ENCODE measurements around the gene TRPV5. TPM values are rescaled to one million over a fixed set of nuclear protein-coding genes. Genes with fewer than 3 reads are reported as not detected.

TRPV5 gene
- total and polyA plus RNA-seq, 2 experiments from 2014 or later: not detected

DNA sequence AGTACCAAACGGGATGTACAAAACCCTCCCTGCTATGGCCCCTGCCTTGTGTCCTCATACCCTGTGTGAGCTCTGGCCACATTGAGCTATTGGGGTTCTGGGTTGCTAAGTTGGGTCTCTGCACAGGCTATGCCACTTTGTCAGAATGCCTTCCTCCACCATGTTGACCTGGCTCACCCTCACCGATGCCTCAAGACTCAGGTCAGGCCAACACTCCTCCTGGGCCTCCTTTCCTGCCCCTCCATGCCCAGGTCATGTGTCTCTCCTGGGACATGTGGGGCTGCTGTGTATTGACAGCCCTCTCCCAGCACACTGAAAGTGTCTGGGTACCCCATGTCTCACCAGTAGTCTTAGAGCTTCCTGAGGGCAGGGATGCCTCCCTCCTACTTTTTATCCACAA is 14.6 kb downstream of the TRPV5 start:
- TF ChIP-seq, protein P1, sequence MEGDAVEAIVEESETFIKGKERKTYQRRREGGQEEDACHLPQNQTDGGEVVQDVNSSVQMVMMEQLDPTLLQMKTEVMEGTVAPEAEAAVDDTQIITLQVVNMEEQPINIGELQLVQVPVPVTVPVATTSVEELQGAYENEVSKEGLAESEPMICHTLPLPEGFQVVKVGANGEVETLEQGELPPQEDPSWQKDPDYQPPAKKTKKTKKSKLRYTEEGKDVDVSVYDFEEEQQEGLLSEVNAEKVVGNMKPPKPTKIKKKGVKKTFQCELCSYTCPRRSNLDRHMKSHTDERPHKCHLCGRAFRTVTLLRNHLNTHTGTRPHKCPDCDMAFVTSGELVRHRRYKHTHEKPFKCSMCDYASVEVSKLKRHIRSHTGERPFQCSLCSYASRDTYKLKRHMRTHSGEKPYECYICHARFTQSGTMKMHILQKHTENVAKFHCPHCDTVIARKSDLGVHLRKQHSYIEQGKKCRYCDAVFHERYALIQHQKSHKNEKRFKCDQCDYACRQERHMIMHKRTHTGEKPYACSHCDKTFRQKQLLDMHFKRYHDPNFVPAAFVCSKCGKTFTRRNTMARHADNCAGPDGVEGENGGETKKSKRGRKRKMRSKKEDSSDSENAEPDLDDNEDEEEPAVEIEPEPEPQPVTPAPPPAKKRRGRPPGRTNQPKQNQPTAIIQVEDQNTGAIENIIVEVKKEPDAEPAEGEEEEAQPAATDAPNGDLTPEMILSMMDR (IDR thresholded peaks at IDR 0.05; ENCODE audit: poor library complexity): no peak
- TF ChIP-seq EZH2 (IDR thresholded peaks at IDR 0.05; ENCODE audit: borderline replicate concordance) (no peak), EZH2phosphoT487 (IDR thresholded peaks at IDR 0.05; ENCODE audit: low read depth, severe bottlenecking, unreplicated experiment) (no peak)
- Histone ChIP-seq H3K4me1 (ENCODE audit: insufficient read depth) (peaks cover 16% of the 10 kb centered on the region), H3K9me3 (ENCODE audit: low read depth) (no peaks in the 10 kb centered on the region), H3K4me2 (no peak overlapping the region), H2AFZ (no peak overlapping the region), H3K79me2 (no peaks in the 10 kb centered on the region), H3K36me3 (replicated peaks; ENCODE audit: insufficient read depth, low read depth) (no peaks in the 10 kb centered on the region), H3K9me2 (replicated peaks; ENCODE audit: insufficient read depth) (no peaks in the 10 kb centered on the region), H3K27me3 (no peaks in the 10 kb centered on the region), H4K20me1 (ENCODE audit: insufficient read depth, poor library complexity, severe bottlenecking) (no peaks in the 10 kb centered on the region), H3K27ac (no peak overlapping the region), H3K4me3 (no peak overlapping the region)
- WGBS (ENCODE audit: low lambda C conversion rate, missing lambda C conversion rate): 83% methylated on average over 2 of the region's 2 CpGs
- DNase-seq (ENCODE audit: low spot score): no peak

DNA sequence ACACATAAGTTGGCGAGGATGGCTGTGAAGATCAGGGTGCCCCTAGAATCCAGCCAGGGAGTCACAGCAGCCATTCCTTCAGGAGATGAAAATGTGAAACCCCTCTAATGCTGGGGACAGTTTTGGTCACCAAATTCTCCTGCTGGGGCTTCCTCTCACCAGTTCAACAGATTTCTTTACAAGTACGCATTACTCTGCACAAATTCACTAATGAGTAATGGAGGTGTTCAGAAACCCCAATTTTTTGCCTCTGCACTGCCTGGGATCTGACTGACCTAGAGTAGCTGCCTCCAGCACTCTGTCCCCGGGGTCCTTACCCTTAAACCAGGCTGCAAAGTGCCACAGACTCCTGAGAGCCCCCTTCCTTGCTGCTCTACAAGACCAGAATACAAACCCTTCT is 16.1 kb downstream of the TRPV5 start:
- Histone ChIP-seq H3K4me3 (no peak overlapping the region), H3K4me1 (ENCODE audit: insufficient read depth) (peaks cover 9% of the 10 kb centered on the region), H3K9me2 (replicated peaks; ENCODE audit: insufficient read depth) (no peaks in the 10 kb centered on the region), H3K9me3 (ENCODE audit: low read depth) (no peaks in the 10 kb centered on the region), H3K27ac (no peak overlapping the region), H2AFZ (no peak overlapping the region), H3K4me2 (no peak overlapping the region), H3K27me3 (no peaks in the 10 kb centered on the region), H3K79me2 (no peaks in the 10 kb centered on the region), H3K36me3 (replicated peaks; ENCODE audit: insufficient read depth, low read depth) (no peaks in the 10 kb centered on the region), H4K20me1 (ENCODE audit: insufficient read depth, poor library complexity, severe bottlenecking) (no peaks in the 10 kb centered on the region)
- DNase-seq (ENCODE audit: low spot score): no peak
- 93% methylated on average over 3 of the region's 3 CpGs for WGBS (ENCODE audit: low lambda C conversion rate, missing lambda C conversion rate)
- TF ChIP-seq EZH2 (IDR thresholded peaks at IDR 0.05; ENCODE audit: borderline replicate concordance) (no peak), EZH2phosphoT487 (IDR thresholded peaks at IDR 0.05; ENCODE audit: low read depth, severe bottlenecking, unreplicated experiment) (no peak)
- TF ChIP-seq, protein P1 (IDR thresholded peaks at IDR 0.05; ENCODE audit: poor library complexity): no peak

DNA sequence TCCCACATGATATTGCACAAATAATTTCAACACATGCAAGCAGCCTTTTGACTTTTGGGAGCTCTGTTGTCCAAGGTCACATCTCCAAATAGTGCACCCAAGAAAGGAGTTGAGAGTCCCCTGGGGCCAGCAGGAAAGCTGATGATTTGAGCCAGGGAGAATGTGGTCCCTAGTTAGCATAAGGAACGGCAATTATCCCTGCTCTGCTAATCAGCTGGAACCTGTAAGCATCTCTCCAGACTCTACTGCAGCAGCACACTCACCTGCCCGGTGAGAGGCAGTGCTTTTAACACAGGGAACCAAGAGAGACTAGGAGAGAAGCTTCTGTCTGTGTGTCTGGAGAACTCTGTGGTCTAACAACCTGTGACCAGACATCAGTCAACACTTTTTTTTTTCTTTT is 17.0 kb downstream of the TRPV5 start:
- Histone ChIP-seq H3K4me3 (no peak overlapping the region), H3K4me2 (no peak overlapping the region), H3K4me1 (ENCODE audit: insufficient read depth) (peaks cover 9% of the 10 kb centered on the region), H3K9me2 (replicated peaks; ENCODE audit: insufficient read depth) (no peaks in the 10 kb centered on the region), H3K27me3 (no peaks in the 10 kb centered on the region), H2AFZ (no peak overlapping the region), H3K36me3 (replicated peaks; ENCODE audit: insufficient read depth, low read depth) (no peaks in the 10 kb centered on the region), H4K20me1 (ENCODE audit: insufficient read depth, poor library complexity, severe bottlenecking) (no peaks in the 10 kb centered on the region), H3K79me2 (no peaks in the 10 kb centered on the region), H3K27ac (no peak overlapping the region), H3K9me3 (ENCODE audit: low read depth) (no peaks in the 10 kb centered on the region)
- DNase-seq (ENCODE audit: low spot score): no peak
- 46% methylated on average over 2 of the region's 2 CpGs for WGBS (ENCODE audit: low lambda C conversion rate, missing lambda C conversion rate)
- TF ChIP-seq, protein P1 (IDR thresholded peaks at IDR 0.05; ENCODE audit: poor library complexity): no peak
- TF ChIP-seq EZH2phosphoT487 (IDR thresholded peaks at IDR 0.05; ENCODE audit: low read depth, severe bottlenecking, unreplicated experiment) (no peak), EZH2 (IDR thresholded peaks at IDR 0.05; ENCODE audit: borderline replicate concordance) (no peak)

DNA sequence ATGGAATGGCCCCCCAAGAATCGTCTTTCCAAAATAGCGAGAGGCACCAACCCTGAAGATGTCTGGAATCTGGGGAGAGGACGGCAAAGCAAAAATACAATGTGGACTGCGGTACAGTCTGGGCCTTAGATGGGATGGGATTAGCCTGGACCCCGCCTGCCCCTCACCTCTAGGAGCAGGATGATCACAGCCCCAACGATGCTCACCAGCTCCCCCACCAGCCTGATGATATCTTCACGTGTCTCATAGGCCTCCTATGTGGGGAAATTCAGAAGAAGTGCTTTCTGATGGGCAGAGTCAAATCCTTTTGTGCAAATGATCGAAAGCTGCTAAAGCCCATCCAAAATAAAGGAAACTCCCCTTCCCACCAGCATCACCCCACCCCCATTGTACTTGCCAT is 18.2 kb downstream of the TRPV5 start:
- Histone ChIP-seq H3K9me3 (ENCODE audit: low read depth) (no peaks in the 10 kb centered on the region), H3K4me1 (ENCODE audit: insufficient read depth) (peaks cover 14% of the 10 kb centered on the region), H4K20me1 (ENCODE audit: insufficient read depth, poor library complexity, severe bottlenecking) (no peaks in the 10 kb centered on the region), H3K4me2 (no peak overlapping the region), H2AFZ (no peak overlapping the region), H3K9me2 (replicated peaks; ENCODE audit: insufficient read depth) (no peaks in the 10 kb centered on the region), H3K27ac (no peak overlapping the region), H3K4me3 (no peak overlapping the region), H3K36me3 (replicated peaks; ENCODE audit: insufficient read depth, low read depth) (no peaks in the 10 kb centered on the region), H3K27me3 (no peaks in the 10 kb centered on the region), H3K79me2 (no peaks in the 10 kb centered on the region)
- WGBS (ENCODE audit: low lambda C conversion rate, missing lambda C conversion rate): 91% methylated on average over 8 of the region's 8 CpGs
- no peak for TF ChIP-seq EZH2phosphoT487 (IDR thresholded peaks at IDR 0.05; ENCODE audit: low read depth, severe bottlenecking, unreplicated experiment)
- no peak for TF ChIP-seq EZH2 (IDR thresholded peaks at IDR 0.05; ENCODE audit: borderline replicate concordance)
- TF ChIP-seq, protein P1 (IDR thresholded peaks at IDR 0.05; ENCODE audit: poor library complexity): no peak
- no peak for DNase-seq (ENCODE audit: low spot score)

All from hepatocyte (in vitro differentiated cells).